K562 (cell line): ENCODE data around the gene LGR6. TPM values are rescaled to one million over a fixed set of nuclear protein-coding genes. Genes with fewer than 3 reads are reported as not detected.

Source experiments
- CC2D1A ChIP-seq: fragments of 450-650 bp; IDR thresholded peaks from 2 replicates; pipeline ENCODE4 v1.6.1; 2017; ENCODE audit warnings: mild to moderate bottlenecking
- FOXJ2 ChIP-seq: fragments of 200-800 bp; sonication (Bioruptor generic); IDR thresholded peaks from 2 replicates; pipeline ENCODE4 v1.6.1; 2016; ENCODE audit warnings: missing genetic modification characterization, missing compliant biosample characterization
- HNRNPL ChIP-seq: fragments of 200-400 bp; formaldehyde crosslinking; IDR thresholded peaks from 2 replicates; pipeline ENCODE4 v1.6.1; 2017; ENCODE audit warnings: low read depth, mild to moderate bottlenecking, low read length
- MEIS2 ChIP-seq: fragments of 450-650 bp; IDR thresholded peaks from 2 replicates; pipeline ENCODE4 v1.6.1; 2014; ENCODE audit warnings: mild to moderate bottlenecking; ENCODE audit not compliant: partially characterized antibody
- PRPF4 ChIP-seq: fragments of 200-400 bp; formaldehyde crosslinking; IDR thresholded peaks from one replicate; pipeline ENCODE4 v1.6.1; 2017; ENCODE audit warnings: low read length, low read depth, mild to moderate bottlenecking; ENCODE audit not compliant: insufficient read depth, poor library complexity, severe bottlenecking
- RFX1 ChIP-seq: fragments of 450-650 bp; IDR thresholded peaks from 2 replicates; pipeline ENCODE4 v1.6.1; 2016; ENCODE audit warnings: mild to moderate bottlenecking, moderate library complexity
- TAF1 ChIP-seq: IDR thresholded peaks from 2 replicates; pipeline ENCODE4 v1.6.1; 2011; ENCODE audit warnings: mild to moderate bottlenecking, low read length, moderate library complexity; ENCODE audit not compliant: insufficient read depth, control insufficient read depth, severe bottlenecking; ENCODE audit errors: extremely low read depth
- ZC3H11A ChIP-seq: IDR thresholded peaks from 2 replicates; pipeline ENCODE4 v1.6.1; 2012; ENCODE audit warnings: low read depth, low read length, improper control_type of control experiment
- ZNF507 ChIP-seq: conservative IDR thresholded peaks from 2 replicates; pipeline ENCODE4 v1.6.1; 2017; ENCODE audit warnings: missing genetic modification characterization, missing compliant biosample characterization
- polyA plus RNA-seq, 8 experiments: library from polyadenylated mRNA; depleted of rRNA in 4 of 8; stranded (reverse) in 5 of 8; unstranded in 3 of 8; fragments of >200 nt; fragmentation: Nextera tagmentation in 2 of 8; fragmentation: Illumina TruSeq in 1 of 8; extraction: Ambion mirVana in 2 of 8; extraction: Trizol in 1 of 8; gene quantifications; 2 replicates each; pipeline versions ENCODE4 v1.2.1 to v1.2.3, GENCODE V29; 2011 to 2014; ENCODE audit warnings: inconsistent platforms in 1 of 8, missing spikeins in 1 of 8
- total RNA-seq, 7 experiments: library from RNA; depleted of rRNA in 6 of 7; stranded (reverse); fragments of >200 nt in 6 of 7; fragmentation: Illumina TruSeq in 2 of 7; extraction: Trizol in 2 of 7; gene quantifications; 2 replicates each; pipeline versions ENCODE4 v1.2.1 to v1.2.3, GENCODE V29; 2011 to 2021; ENCODE audit warnings: low replicate concordance in 1 of 7
- TF ChIP-seq, protein P1 (sequence below): fragments of 250-450 bp; sonication (Bioruptor Pico); IDR thresholded peaks from 2 replicates; pipeline ENCODE4 v1.4.0; 2020
- TF ChIP-seq, protein P2 (sequence below): fragments of 450-650 bp; formaldehyde crosslinking; IDR thresholded peaks from 2 replicates; pipeline ENCODE4 v1.4.0; 2020; ENCODE audit warnings: mild to moderate bottlenecking, moderate library complexity
- TF ChIP-seq, protein P3 (sequence below), 2 experiments: IDR thresholded peaks in 1 of 2; conservative IDR thresholded peaks in 1 of 2; 2 replicates each; pipeline ENCODE4 v1.6.1; 2016; ENCODE audit warnings: low read depth in 2 of 2, mild to moderate bottlenecking in 1 of 2, missing compliant biosample characterization in 1 of 2, missing genetic modification characterization in 1 of 2, moderate library complexity in 1 of 2

The LGR6 gene
- total and polyA plus RNA-seq, 9 of the 15 experiments (the other 6 are each of a cell fraction or from before 2014, with no cell fraction given) = 0.01 to 0.54 (median 0.17) TPM; not detected in 1

DNA sequence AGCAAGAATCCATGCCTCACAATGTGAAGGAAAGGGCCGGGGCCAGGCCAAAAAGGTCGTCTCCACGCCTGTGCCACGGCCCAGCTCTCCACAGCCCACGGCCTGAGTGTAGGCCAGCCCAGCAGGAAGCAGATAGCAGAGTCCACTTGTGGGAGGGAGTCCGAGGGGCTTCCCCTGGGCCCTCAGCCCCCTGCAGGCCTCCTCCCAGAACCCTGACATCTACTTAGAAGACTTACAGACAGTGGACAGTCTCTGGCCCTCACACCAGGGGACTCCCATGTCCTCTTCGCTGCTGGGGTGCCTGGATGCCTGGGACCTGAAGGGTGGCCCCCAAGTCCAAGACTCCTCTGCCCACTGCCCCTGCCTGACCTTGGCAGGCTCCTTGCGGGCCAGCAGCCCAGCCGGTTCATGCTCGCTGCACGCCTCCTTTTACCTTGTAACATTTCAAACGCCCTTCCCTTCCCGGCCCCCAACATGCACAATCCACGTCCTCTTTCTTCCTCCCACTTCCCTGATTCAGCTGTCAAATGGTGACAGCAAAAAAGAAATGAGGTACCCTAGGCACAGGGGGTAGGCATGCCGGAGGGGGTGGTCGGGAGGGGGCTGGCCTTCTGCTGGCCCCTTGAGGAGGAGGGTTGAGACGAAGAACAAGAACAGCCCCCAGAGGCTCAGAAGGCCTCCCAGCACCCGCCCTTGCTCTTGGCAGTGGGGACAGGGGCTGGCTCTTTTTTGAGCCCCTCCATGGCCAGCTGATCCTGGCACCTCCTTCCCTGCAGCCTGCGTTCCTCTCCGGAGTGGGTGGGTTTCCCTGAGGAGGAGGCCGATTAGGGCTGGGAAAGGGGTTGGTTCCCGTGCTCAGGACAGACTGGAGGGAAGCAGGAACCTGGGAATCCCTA is 32.2 kb upstream of the LGR6 start (continued):
- TF ChIP-seq, protein P1, sequence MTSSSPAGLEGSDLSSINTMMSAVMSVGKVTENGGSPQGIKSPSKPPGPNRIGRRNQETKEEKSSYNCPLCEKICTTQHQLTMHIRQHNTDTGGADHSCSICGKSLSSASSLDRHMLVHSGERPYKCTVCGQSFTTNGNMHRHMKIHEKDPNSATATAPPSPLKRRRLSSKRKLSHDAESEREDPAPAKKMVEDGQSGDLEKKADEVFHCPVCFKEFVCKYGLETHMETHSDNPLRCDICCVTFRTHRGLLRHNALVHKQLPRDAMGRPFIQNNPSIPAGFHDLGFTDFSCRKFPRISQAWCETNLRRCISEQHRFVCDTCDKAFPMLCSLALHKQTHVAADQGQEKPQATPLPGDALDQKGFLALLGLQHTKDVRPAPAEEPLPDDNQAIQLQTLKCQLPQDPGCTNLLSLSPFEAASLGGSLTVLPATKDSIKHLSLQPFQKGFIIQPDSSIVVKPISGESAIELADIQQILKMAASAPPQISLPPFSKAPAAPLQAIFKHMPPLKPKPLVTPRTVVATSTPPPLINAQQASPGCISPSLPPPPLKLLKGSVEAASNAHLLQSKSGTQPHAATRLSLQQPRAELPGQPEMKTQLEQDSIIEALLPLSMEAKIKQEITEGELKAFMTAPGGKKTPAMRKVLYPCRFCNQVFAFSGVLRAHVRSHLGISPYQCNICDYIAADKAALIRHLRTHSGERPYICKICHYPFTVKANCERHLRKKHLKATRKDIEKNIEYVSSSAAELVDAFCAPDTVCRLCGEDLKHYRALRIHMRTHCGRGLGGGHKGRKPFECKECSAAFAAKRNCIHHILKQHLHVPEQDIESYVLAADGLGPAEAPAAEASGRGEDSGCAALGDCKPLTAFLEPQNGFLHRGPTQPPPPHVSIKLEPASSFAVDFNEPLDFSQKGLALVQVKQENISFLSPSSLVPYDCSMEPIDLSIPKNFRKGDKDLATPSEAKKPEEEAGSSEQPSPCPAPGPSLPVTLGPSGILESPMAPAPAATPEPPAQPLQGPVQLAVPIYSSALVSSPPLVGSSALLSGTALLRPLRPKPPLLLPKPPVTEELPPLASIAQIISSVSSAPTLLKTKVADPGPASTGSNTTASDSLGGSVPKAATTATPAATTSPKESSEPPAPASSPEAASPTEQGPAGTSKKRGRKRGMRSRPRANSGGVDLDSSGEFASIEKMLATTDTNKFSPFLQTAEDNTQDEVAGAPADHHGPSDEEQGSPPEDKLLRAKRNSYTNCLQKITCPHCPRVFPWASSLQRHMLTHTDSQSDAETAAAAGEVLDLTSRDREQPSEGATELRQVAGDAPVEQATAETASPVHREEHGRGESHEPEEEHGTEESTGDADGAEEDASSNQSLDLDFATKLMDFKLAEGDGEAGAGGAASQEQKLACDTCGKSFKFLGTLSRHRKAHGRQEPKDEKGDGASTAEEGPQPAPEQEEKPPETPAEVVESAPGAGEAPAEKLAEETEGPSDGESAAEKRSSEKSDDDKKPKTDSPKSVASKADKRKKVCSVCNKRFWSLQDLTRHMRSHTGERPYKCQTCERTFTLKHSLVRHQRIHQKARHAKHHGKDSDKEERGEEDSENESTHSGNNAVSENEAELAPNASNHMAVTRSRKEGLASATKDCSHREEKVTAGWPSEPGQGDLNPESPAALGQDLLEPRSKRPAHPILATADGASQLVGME (CRISPR knock-in tag) = peak; percentile 61; the same call in 1 of the 2 replicates
- TF ChIP-seq, protein P2, sequence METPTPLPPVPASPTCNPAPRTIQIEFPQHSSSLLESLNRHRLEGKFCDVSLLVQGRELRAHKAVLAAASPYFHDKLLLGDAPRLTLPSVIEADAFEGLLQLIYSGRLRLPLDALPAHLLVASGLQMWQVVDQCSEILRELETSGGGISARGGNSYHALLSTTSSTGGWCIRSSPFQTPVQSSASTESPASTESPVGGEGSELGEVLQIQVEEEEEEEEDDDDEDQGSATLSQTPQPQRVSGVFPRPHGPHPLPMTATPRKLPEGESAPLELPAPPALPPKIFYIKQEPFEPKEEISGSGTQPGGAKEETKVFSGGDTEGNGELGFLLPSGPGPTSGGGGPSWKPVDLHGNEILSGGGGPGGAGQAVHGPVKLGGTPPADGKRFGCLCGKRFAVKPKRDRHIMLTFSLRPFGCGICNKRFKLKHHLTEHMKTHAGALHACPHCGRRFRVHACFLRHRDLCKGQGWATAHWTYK (CRISPR knock-in tag) = peak; percentile 55; the same call in 1 of the 2 replicates
- TF ChIP-seq RFX1 (no peak), MEIS2 (peak; percentile 3), ZNF507 (tag) (no peak), HNRNPL (no peak), ZC3H11A (0 out of 2 replicates have a peak, but pooled peaks have one; percentile 11), FOXJ2 (tag) (peak; percentile 46; the same call in 1 of the 2 replicates), TAF1 (peak; percentile 5), PRPF4 (no peak), CC2D1A (no peak)
- TF ChIP-seq, protein P3, sequence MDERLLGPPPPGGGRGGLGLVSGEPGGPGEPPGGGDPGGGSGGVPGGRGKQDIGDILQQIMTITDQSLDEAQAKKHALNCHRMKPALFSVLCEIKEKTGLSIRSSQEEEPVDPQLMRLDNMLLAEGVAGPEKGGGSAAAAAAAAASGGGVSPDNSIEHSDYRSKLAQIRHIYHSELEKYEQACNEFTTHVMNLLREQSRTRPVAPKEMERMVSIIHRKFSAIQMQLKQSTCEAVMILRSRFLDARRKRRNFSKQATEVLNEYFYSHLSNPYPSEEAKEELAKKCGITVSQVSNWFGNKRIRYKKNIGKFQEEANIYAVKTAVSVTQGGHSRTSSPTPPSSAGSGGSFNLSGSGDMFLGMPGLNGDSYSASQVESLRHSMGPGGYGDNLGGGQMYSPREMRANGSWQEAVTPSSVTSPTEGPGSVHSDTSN (CRISPR knock-in tag; IDR thresholded peaks at IDR 0.05; ENCODE audit: low read depth) = no peak
- TF ChIP-seq, protein P3 (tag; conservative IDR thresholded peaks at IDR 0.05; ENCODE audit: low read depth) = no peak
